ENCODE results near the gene TMEM184B. TPM values are rescaled to one million over a fixed set of nuclear protein-coding genes. Genes with fewer than 3 reads are reported as not detected.

Gene TMEM184B
- polyA plus RNA-seq, 4 donors = 7.3 to 47.4 (median 20.3) TPM

GRCh38 chr22:38219632-38220031, 53.2 kb downstream of the TMEM184B start:
- no peaks in the 10 kb centered on the region for H3K27me3 ChIP-seq (ENCODE audit: control insufficient read depth in 3 of 3, insufficient read depth in 3 of 3, low read length in 3 of 3)
- H3K4me1 ChIP-seq (ENCODE audit: control insufficient read depth in 3 of 3, insufficient read depth in 2 of 3, low read depth in 1 of 3, low read length in 2 of 3) = peaks cover 3 to 33% (median 9%) of the 10 kb centered on the region in 3 donors
- H3K36me3 ChIP-seq (ENCODE audit: control insufficient read depth in 3 of 3, insufficient read depth in 2 of 3, low read depth in 1 of 3, low read length in 3 of 3) = peaks cover 0 to 76% (median 2%) of the 10 kb centered on the region in 3 donors
- no peak overlapping the region for H3K4me3 ChIP-seq (ENCODE audit: low read depth in 1 of 3, low read length in 3 of 3)
- FAIRE-seq (no peak), DNase-seq (peak in 1 of 2 donors; percentile 50)
- H3K27ac ChIP-seq (ENCODE audit: low read depth in 1 of 3, low read length in 2 of 3) = peak overlapping the region in 2 of 3 donors; percentile 32 to 78
- WGBS, 3 donors = 58 to 73% (median 68%) methylated on average over 10 of the region's 10 CpGs
- H3K9me3 ChIP-seq (ENCODE audit: control insufficient read depth in 2 of 2, insufficient read depth in 1 of 2, low read depth in 1 of 2, low read length in 1 of 2) = no peaks in the 10 kb centered on the region

- Histone ChIP-seq H3K4me1 (ENCODE audit: control insufficient read depth in 3 of 3, insufficient read depth in 2 of 3, low read depth in 1 of 3, low read length in 2 of 3) (peaks cover 3 to 38% (median 14%) of the 10 kb centered on the region in 3 donors), H3K9me3 (ENCODE audit: control insufficient read depth in 2 of 2, insufficient read depth in 1 of 2, low read depth in 1 of 2, low read length in 1 of 2) (no peaks in the 10 kb centered on the region), H3K36me3 (ENCODE audit: control insufficient read depth in 3 of 3, insufficient read depth in 2 of 3, low read depth in 1 of 3, low read length in 3 of 3) (peaks cover 0 to 69% (median 0%) of the 10 kb centered on the region in 3 donors), H3K27ac (ENCODE audit: low read depth in 1 of 3, low read length in 2 of 3) (peak overlapping the region; percentile 36 to 78 (median 74)), H3K27me3 (ENCODE audit: control insufficient read depth in 3 of 3, insufficient read depth in 3 of 3, low read length in 3 of 3) (no peaks in the 10 kb centered on the region), H3K4me3 (ENCODE audit: low read depth in 1 of 3, low read length in 3 of 3) (no peak overlapping the region)
- FAIRE-seq (no peak), DNase-seq (peak; percentile 84 to 93)
- 43 to 58% (median 48%) methylated on average over 23 to 25 of the region's 25 CpGs for WGBS, 3 donors
Measured at GRCh38 chr22:38218661-38219622, 53.9 kb downstream of the TMEM184B start.

DNA sequence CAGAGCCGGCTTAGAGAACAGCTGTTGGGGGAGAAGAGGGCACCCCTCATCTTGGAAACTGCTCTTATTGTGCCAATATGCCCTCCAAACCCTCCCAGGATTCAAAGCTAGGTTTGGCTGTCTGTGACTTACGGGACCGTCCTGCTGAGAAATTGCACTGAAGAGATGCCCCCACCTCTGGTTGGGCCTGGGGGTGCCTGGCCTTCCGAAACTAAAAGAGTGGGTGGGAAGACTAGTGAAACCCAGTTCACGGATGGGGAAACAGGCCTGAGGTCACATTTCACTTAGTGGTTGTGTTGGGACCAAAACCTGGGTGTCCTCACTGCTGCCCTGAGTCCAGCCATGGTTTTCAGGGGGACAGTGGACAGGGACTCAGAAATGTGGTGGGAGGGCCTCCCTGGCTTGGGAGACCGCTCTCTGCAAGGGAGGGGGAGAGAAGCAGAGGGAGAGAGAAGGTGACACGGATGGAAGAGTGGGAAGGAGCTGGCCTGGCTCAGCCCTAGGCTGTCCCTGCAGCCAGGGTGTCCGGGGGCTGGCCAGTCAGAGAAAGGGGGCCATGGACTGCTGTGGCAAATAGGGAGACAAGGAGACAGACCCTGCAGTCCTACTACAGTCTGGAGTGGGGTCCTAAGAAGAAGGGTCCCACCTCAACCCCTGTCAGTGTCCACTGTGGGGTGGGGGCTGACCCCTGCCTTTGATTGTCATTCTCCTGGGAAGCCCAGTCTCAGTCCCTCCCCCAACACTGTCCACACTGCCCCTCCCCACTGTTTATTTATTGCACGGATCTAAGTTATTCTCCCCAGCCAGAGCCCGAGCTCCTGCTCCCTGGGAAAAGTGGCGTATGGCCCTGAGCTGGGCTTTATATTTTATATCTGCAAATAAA, 57.4 kb downstream of the TMEM184B start:
- H3K4me1 ChIP-seq (ENCODE audit: control insufficient read depth in 3 of 3, insufficient read depth in 2 of 3, low read depth in 1 of 3, low read length in 2 of 3) = peaks cover 3 to 39% (median 14%) of the 10 kb centered on the region in 3 donors
- 84 to 90% (median 85%) methylated on average over 11 of the region's 11 CpGs for WGBS, 3 donors
- H3K36me3 ChIP-seq (ENCODE audit: control insufficient read depth in 3 of 3, insufficient read depth in 2 of 3, low read depth in 1 of 3, low read length in 3 of 3) = peaks cover 0 to 46% (median 0%) of the 10 kb centered on the region in 3 donors
- DNase-seq (no peak), FAIRE-seq (no peak)
- H3K9me3 ChIP-seq (ENCODE audit: control insufficient read depth in 2 of 2, insufficient read depth in 1 of 2, low read depth in 1 of 2, low read length in 1 of 2) = no peaks in the 10 kb centered on the region
- no peak overlapping the region for H3K4me3 ChIP-seq (ENCODE audit: low read depth in 1 of 3, low read length in 3 of 3)
- H3K27me3 ChIP-seq (ENCODE audit: control insufficient read depth in 3 of 3, insufficient read depth in 3 of 3, low read length in 3 of 3) = no peaks in the 10 kb centered on the region
- H3K27ac ChIP-seq (ENCODE audit: low read depth in 1 of 3, low read length in 2 of 3) = no peak overlapping the region

DNA sequence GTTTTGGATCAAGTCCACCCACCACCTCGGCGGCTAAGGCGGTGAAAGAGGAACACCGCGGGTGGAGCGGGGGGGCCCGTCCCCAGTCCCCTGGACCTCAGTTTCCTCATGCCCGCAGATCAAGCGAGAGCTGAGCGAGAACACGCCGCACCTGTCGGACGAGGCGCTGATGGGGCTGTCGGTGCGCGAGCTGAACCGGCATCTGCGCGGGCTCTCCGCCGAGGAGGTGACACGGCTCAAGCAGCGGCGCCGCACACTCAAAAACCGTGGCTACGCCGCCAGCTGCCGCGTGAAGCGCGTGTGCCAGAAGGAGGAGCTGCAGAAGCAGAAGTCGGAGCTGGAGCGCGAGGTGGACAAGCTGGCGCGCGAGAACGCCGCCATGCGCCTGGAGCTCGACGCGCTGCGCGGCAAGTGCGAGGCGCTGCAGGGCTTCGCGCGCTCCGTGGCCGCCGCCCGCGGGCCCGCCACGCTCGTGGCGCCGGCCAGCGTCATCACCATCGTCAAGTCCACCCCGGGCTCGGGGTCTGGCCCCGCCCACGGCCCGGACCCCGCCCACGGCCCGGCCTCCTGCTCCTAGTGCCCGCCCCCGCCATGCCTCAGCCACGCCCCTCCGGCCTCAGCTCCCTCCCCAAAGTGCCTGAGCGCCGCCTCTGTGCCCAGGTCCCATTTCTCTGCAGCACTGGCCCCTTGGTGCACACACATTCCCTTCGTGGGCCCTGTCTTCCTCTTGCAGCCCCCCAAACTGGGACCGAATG, 58.3 kb downstream of the TMEM184B start:
- peak overlapping the region in 2 of 3 donors; percentile 20 to 27 for H3K4me3 ChIP-seq (ENCODE audit: low read depth in 1 of 3, low read length in 3 of 3)
- FAIRE-seq (no peak), DNase-seq (peak; percentile 77 to 82)
- WGBS, 3 donors = 13 to 27% (median 20%) methylated on average over 52 to 81 of the region's 81 CpGs
- H3K36me3 ChIP-seq (ENCODE audit: control insufficient read depth in 3 of 3, insufficient read depth in 2 of 3, low read depth in 1 of 3, low read length in 3 of 3) = peaks cover 0 to 43% (median 0%) of the 10 kb centered on the region in 3 donors
- H3K27me3 ChIP-seq (ENCODE audit: control insufficient read depth in 3 of 3, insufficient read depth in 3 of 3, low read length in 3 of 3) = no peaks in the 10 kb centered on the region
- peak overlapping the region in 2 of 3 donors; percentile 26 to 48 for H3K27ac ChIP-seq (ENCODE audit: low read depth in 1 of 3, low read length in 2 of 3)
- H3K9me3 ChIP-seq (ENCODE audit: control insufficient read depth in 2 of 2, insufficient read depth in 1 of 2, low read depth in 1 of 2, low read length in 1 of 2) = no peaks in the 10 kb centered on the region
- peaks cover 3 to 30% (median 14%) of the 10 kb centered on the region in 3 donors for H3K4me1 ChIP-seq (ENCODE audit: control insufficient read depth in 3 of 3, insufficient read depth in 2 of 3, low read depth in 1 of 3, low read length in 2 of 3)

DNA sequence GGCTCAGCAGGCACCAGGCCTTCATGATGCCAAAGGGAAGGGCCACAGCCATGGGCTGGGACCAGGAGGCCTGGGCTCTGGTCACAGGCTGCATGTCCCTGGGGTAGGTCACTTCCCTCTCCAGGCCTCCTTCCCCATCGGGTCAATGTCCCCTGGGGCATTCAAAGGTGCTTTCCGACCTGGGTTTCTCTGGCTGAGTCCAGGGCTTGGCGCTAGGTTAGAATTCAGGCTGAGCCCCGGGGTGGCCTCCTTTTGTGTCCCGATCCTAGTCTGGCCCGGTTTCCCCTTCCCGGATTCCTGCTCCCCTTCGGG, 58.9 kb downstream of the TMEM184B start:
- Histone ChIP-seq H3K9me3 (ENCODE audit: control insufficient read depth in 2 of 2, insufficient read depth in 1 of 2, low read depth in 1 of 2, low read length in 1 of 2) (no peaks in the 10 kb centered on the region), H3K4me3 (ENCODE audit: low read depth in 1 of 3, low read length in 3 of 3) (peak overlapping the region in 1 of 3 donors; percentile 20), H3K27me3 (ENCODE audit: control insufficient read depth in 3 of 3, insufficient read depth in 3 of 3, low read length in 3 of 3) (no peaks in the 10 kb centered on the region), H3K27ac (ENCODE audit: low read depth in 1 of 3, low read length in 2 of 3) (peak overlapping the region in 1 of 3 donors; percentile 26), H3K4me1 (ENCODE audit: control insufficient read depth in 3 of 3, insufficient read depth in 2 of 3, low read depth in 1 of 3, low read length in 2 of 3) (peaks cover 3 to 26% (median 12%) of the 10 kb centered on the region in 3 donors), H3K36me3 (ENCODE audit: control insufficient read depth in 3 of 3, insufficient read depth in 2 of 3, low read depth in 1 of 3, low read length in 3 of 3) (peaks cover 0 to 44% (median 0%) of the 10 kb centered on the region in 3 donors)
- DNase-seq (peak in 1 of 2 donors; percentile 68), FAIRE-seq (no peak)
- WGBS, 3 donors = 31 to 49% (median 40%) methylated on average over 5 to 8 of the region's 8 CpGs

- Histone ChIP-seq H3K27ac (ENCODE audit: low read depth in 1 of 3, low read length in 2 of 3) (peak overlapping the region in 1 of 3 donors; percentile 19), H3K27me3 (ENCODE audit: control insufficient read depth in 3 of 3, insufficient read depth in 3 of 3, low read length in 3 of 3) (no peaks in the 10 kb centered on the region), H3K36me3 (ENCODE audit: control insufficient read depth in 3 of 3, insufficient read depth in 2 of 3, low read depth in 1 of 3, low read length in 3 of 3) (peaks cover 0 to 46% (median 0%) of the 10 kb centered on the region in 3 donors), H3K9me3 (ENCODE audit: control insufficient read depth in 2 of 2, insufficient read depth in 1 of 2, low read depth in 1 of 2, low read length in 1 of 2) (no peaks in the 10 kb centered on the region), H3K4me3 (ENCODE audit: low read depth in 1 of 3, low read length in 3 of 3) (no peak overlapping the region), H3K4me1 (ENCODE audit: control insufficient read depth in 3 of 3, insufficient read depth in 2 of 3, low read depth in 1 of 3, low read length in 2 of 3) (peaks cover 0 to 21% (median 8%) of the 10 kb centered on the region in 3 donors)
- DNase-seq (no peak), FAIRE-seq (no peak)
- 89 to 93% (median 90%) methylated on average over 6 of the region's 6 CpGs for WGBS, 3 donors
Measured at GRCh38 chr22:38213319-38213989, 59.4 kb downstream of the TMEM184B start.

- no peak overlapping the region for H3K4me3 ChIP-seq (ENCODE audit: low read depth in 1 of 3, low read length in 3 of 3)
- H3K27ac ChIP-seq (ENCODE audit: low read depth in 1 of 3, low read length in 2 of 3) = no peak overlapping the region
- FAIRE-seq (no peak), DNase-seq (no peak)
- H3K36me3 ChIP-seq (ENCODE audit: control insufficient read depth in 3 of 3, insufficient read depth in 2 of 3, low read depth in 1 of 3, low read length in 3 of 3) = peaks cover 0 to 56% (median 0%) of the 10 kb centered on the region in 3 donors
- H3K27me3 ChIP-seq (ENCODE audit: control insufficient read depth in 3 of 3, insufficient read depth in 3 of 3, low read length in 3 of 3) = no peaks in the 10 kb centered on the region
- WGBS, 3 donors = 68 to 72% (median 72%) methylated on average over 2 of the region's 2 CpGs
- H3K9me3 ChIP-seq (ENCODE audit: control insufficient read depth in 2 of 2, insufficient read depth in 1 of 2, low read depth in 1 of 2, low read length in 1 of 2) = no peaks in the 10 kb centered on the region
- peaks cover 0 to 15% (median 5%) of the 10 kb centered on the region in 3 donors for H3K4me1 ChIP-seq (ENCODE audit: control insufficient read depth in 3 of 3, insufficient read depth in 2 of 3, low read depth in 1 of 3, low read length in 2 of 3)
Measured at GRCh38 chr22:38212442-38212841, 60.4 kb downstream of the TMEM184B start.
